HPDE6-E6E7 (cell line): ENCODE measurements around the gene ZNF787.
"Not testable (repeated sequence)": the region's sequence is repeated elsewhere in the genome, so short reads cannot be mapped to it uniquely, and the experiment has no call there.

Experiments
- DNase-seq: peaks from one replicate; pipeline ENCODE4 v3.0.0; 2011; ENCODE audit warnings: missing footprints; ENCODE audit errors: extremely low spot score

ZNF787 gene

DNA sequence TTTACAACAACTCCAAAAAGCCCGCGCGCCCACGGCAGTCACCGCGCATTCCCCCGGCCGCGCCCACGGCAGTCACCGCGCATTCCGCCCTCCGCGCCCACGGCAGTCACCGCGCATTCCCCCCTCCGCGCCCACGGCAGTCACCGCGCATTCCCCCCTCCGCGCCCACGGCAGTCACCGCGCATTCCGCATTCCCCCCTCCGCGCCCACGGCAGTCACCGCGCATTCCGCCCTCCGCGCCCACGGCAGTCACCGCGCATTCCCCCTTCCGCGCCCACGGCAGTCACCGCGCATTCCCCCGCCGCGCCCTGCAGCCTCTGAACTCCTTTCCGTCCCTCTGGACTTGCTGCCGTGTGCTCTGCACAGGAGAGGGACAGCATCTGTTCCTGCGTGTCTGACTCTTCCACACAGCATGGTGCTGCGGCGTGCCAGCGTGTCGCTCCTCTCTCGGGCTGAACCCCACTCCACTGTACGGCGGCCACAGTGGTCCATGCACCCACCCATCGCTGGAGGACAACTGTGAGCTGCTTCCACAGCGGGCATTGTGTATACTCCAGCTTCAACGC, 15.2 kb downstream of the ZNF787 start:
- not testable (repeated sequence) for DNase-seq

DNA sequence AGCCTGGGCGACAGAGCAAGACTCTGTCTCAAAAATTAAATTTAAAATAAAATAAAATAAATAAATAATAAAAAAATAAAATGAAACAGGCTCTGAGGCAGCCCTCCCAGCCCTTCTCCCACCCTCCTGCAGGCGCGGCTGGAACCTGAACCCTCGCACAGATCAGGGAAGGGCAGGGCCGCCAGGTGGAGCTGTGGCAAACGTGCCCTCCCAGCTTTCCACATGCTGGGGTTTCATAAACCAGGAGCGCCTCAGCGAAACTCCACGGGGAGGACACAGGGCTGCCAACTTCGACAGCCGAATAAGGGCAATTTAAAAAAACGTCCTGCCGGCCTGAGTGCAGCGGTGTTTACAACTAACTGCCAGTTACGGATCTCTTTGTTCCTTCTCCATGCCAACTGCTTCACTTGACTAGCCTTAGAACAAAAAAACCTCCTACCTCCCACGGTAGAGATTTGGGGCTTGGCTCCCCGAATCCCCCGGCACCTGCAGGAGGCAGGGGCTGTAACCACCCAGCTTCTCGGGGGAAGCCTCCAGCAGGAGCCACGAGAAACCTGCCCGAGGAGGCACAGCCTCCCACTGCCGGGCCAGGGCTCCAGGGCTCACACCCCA, 15.9 kb downstream of the ZNF787 start:
- DNase-seq = no peak

DNA sequence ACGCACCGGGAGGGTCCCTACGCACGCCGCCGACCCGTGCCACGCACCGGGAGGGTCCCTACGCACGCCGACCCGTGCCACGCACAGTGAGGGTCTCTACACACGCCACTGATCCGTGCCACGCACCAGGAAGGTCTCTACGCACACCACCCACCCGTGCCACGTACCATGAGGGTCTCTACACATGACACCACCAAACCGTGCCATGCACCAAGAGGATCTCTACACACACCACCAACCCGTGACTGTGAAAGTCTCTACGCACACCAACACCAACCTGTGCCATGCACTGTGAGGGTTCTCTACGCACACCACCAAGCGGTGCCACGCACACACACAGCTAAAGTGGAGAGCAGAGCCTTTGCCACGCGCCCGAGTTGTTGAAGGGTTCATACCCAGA, 16.7 kb downstream of the ZNF787 start:
- no peak for DNase-seq

DNA sequence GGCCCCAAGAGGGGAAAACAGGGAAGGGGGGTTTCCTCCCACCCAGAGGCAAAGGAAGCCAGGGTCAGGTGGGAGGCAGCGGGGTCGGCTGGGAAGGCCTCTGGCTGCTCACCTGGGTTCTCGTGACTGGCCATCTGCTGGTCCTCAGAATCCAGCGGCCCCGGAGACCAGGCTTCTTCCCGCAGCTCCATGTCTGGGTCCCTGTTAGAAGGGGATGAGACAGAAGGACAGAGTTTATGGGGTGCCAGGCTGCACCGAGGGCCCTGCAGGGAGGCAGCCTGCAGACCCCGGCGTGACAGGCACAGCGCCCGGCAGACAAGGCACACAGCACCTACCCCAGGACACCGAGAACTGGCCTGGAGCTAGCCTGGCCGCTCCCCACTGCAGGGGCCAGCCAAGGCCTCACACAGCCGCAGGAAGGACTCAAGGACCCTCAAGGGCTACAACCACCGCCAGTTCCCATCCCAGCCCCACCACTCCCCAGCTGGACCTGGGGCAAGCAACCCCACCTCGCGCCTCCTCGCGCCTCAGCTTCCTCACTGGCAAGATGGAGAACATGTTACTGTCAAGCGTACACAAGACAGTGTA, 18.0 kb downstream of the ZNF787 start:
- no peak for DNase-seq

DNA sequence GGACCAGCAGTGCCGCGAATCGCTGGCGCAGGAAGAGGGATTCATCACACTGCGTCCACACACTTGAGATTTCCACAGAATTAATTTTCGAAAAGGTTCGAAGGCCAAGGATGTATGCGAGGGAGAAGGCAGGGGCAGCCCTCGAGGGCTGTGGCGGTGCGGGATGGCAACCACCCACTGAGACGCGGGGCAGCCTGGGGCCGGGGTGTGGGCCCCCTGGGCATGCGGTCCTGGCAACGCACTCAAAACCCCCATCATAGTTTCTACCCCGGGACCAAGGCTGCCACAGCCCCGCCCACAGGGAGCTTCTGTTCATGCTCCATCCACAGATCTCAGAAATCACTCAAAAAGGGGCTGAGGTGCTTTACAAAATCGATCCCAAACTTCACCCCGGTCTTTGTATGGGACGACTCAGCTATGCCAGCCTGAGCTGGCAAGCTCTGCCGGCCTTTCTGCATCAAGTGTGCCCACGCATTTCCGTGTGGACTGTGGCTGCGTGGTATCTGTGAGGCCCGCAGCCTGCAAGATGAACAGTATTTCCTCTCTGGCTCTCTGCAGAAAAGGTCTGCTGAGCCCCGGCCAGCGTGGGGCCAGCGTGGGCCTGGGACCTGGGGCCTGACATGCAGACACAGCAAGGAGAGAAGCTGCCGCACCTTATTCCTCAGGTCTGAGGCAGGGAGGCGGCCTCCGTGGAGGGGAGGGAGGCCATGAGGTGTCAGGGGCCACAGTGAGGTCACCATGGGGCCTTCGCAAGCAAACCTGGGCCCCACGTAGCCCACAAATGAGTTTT, 19.2 kb downstream of the ZNF787 start:
- no peak for DNase-seq

DNA sequence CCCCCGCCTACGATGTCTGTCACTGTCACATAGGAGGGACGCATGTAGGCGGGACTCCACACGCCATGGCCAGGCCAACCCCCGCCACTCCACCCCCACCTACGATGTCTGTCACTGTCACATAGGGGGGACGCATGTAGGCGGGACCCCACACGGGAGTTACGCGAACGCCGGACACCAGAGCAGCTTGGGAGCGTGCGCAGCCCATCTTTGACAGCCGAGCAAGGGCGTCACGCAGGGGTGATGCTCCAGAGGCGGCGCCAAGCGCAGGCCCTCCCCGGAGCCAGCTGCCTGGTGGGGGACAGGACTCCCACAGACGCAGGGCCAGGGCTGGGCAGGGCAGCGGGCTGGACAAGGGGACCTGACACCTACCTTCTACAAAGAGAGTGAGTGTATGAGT, 20.0 kb downstream of the ZNF787 start:
- DNase-seq = no peak

DNA sequence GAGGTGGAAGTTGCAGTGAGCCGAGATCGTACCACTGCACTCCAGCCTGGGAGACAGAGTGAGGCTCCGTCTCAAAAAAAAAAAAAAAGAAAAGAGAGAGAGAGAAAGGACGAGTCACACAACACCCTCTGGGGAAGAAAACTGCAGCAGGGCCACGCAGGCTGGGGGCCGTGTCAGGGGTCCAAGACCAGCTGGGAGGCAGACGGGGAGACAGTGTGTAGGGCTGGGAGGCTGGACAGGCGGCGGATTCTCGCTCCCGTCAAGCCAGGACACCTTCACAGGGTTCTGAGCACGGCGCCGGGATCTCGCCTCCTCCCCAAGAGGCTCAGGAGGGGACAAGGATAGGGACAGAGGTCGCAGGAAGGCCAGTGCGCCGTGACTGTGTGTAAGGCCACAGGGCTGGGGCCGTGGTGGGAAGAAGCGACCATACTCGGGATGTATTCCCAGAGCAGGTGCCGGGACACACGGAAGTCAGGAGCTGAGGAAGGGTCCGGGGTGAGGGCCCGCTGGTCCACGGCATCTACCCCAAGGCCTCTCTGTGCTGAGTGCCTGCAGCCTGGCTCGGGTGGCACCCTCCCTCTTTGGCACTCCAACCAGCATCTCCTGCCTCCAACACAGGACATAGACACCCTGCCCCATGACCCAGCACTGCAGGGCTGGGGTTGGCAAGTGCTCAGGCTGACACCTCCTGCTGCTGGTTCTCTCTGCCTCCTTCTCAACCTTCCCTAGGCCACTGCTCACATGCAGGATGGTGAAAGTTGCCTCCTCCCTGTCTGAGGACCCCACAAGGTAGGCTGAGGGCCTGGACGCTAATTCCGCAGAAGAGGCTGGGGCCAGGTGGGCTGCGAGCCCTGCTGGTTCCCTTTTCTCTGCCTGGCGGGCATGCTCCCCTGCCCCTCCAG, 21.2 kb downstream of the ZNF787 start:
- DNase-seq = no peak

DNA sequence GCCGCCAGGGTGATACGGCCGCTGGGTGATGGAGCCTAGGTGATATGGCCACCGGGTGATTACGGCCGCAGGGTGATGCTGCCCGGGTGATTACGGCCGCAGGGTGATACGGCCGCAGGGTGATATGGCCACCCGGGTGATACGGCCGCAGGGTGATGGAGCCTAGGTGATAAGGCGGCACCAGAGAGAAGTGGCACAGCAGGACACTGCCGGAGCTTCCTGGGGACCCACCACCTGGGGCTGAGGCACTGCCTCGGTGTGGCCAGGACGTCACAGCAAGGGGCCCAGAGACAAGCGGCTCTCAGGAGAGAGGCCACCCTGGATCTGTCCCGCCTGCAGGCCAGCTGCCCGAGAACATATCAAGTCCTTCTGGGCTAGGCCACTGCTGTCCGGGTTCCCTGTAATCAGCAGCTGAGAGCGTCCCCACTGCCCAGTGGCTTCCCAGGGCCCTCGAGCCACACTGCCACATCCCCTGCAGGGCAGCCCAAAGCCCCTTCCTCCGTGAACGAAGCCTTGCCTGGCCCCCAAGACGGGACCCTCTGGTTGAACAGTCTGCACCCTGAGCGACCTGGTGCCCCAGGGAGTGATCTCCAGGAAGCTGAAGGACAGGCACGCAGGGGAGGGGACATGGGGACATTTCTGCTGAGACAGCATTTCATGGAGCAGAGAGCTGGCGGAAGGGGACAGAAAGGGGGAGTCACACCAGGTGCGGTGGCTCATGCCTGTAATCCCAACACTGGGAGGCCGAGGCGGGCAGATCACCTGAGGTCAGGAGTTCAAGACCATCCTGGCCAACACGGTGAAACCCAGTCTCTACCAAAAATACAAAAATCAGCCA, 22.1 kb downstream of the ZNF787 start:
- DNase-seq = no peak

DNA sequence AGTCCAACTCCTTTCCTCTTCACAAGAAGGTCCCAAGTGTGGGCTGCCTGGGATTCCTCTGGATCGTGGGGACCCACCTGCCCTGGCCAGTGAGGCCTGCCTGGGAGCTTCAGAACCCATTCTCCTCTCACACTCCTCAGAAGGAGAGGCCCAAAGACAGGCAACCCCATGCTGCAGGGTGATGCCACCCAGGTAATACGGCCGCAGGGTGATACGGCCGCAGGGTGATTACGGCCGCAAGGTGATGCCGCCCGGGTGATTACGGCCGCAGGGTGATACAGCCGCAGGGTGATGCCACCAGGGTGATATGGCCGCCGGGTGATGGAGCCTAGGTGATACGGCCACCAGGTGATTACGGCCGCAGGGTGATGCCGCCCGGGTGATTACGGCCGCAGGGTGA, 22.9 kb downstream of the ZNF787 start:
- DNase-seq = not testable (repeated sequence)

DNA sequence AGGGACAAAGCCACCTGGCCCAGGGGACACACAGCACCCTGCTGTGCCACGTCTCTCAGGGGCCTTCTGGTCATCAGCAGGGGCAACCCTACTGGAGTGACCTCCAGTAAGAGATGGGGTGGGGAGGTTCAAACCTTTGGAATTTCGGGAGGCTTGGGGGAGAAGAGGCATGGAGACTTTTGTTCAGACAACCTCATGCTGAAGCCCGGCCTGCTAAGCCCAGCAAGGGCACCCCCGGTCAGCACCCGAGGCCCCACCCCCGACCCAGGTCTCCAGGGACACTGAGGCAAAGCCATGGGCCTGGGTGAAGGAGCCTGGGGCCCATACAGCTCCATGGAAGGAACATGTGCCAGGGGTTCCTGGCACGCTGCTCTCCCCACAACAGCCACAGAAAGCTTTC, 23.3 kb downstream of the ZNF787 start:
- no peak for DNase-seq

DNA sequence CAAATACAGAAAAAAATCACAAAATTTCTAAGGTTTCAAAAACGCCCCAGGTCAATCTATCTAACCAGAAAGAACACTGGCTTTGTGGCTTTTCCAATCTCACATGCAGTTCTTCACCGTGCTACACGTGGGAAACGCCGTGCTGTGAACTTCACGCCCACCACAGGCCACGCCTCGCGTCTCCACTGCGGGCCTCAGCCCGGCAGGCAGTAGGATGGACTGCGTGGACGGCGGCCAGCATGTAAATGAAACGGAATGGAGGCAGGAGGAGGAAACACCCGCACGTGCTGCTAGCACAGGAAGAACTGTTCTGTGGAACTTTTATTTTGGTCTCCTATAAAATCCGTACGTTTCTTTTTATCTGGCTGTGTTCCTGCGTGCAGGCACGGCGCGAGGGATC, 23.8 kb downstream of the ZNF787 start:
- no peak for DNase-seq

DNA sequence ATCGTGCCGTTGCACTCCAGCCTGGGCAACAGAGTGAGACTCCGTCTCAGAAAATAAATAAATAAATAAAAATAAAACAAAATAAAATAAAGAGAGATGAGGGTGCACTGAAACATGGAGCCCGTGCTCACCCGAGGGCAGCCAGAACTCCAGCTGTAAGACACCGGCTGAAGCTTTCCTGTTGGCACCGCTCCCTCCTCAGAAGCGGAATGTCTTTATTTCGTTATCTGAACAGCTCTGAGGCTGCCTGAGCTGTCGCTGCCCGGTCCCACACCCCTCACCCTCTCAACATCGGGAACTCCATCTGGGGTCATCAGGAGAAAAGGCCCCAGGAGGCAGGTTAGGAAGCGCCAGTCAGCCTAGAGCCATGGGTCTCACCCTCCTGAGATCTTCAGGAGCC, 24.4 kb downstream of the ZNF787 start:
- DNase-seq = no peak

DNA sequence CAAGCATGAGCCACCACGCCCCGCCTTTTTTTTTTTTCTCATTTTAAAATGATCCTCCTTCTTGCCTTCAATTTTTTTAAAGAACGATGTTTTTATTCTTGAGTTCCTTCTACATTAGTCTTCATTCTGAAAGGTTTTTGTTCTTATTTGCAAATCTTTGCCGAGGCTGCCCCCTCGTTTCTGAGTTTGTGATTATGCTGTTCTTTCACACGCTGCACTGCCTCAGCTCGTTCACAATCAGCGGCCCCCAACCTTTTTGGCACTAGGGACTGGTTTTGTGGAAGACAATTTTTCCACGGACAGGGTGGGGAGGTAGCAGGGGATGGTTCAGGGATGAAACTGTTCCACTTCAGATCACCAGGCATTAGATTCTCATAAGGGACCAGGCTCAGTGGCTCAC, 26.6 kb downstream of the ZNF787 start:
- DNase-seq = no peak

DNA sequence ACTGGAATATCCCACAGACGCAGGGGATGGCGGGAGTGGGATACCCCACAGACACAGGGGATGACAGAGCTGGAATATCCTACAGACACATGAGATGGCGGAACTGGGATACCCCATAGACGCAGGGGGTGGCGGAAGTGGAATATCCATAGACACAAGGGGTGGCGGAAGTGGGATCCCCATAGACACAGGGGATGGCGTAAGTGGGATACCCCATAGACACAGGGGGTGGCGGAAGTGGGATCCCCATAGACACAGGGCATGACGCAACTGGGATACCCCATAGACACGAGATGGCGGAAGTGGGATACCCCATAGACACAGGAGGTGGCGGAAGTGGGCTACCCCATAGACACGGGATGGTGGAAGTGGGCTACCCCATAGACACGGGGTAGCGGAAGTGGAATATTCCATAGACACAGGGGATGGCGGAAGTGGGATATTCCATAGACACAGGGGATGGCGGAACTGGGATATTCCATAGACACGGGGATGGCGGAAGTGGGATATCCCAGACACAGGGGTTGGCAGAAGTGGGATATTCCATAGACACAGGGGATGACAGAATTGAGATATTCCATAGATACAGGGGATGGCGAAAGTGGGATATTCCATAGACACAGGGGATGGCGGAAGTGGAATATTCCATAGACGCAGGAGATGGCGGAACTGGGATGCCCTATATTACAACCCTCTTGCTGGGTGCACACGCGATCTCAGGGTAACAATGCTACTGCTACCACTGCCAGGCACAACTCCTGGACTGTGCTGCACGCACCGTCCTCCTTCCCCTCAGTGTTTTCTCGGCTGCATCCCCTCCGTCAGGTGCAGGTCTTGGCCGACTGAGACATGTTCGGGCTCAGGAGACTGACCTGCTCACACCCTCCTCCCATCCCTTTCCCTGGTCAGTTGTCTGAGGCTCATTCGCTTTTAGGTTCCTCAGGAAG, 28.1 kb downstream of the ZNF787 start:
- no peak for DNase-seq

DNA sequence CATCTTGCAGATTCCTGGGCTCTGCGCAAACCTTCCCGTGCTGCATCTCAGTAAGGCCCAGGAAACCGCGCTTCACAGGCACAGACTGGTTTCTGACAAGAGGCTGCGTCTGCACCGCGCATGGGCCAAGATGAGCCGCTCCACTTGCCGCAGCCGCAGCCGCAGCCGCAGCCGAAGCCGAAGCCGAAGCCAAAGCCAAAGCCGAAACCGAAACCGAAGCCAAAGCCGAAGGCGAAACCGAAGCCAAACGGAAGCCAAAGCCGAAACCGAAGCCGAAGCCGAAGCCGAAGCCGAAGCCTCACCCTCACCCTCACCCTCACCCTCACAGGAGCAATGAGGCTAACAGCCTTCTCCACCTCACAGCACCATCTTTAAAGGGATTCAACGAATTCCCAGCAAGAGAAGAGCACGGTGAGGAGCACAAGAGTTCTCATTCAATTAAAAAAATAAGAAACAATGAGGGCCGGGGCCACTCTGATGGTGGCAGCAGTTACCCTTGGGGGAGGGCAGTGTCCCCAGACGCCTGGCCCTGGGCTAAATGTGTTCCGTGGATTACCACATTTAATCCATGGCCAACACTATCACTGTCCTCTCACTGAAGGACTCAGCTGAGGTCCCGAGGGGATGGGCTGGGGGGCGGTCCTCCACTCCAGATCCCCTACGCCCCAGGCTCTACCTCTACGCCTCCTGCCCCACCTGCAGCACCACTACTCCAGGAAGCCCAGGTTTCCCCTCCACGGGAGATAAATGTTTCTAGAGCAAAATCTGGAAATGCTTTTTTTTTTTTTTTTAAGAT, 29.1 kb downstream of the ZNF787 start:
- no peak for DNase-seq

DNA sequence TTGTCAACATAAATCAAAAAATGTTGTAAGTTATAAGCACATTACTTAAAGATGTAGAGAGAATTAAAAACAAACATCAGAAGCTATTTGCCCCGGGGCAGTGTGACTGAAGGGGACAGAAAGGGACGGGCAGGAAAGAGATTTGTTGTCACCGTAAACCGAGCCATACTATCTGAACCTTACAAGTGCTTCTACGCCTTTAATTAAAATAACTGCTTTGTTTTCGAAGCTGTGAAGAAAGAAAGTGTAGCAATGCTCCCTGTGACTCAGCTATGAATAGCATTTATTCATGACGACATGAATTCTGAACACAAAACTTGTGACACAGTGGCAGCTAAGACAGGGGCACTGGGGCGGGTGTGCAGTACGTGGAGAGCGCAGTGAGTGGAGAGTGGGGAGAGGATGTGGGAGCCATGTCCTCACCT, 30.0 kb downstream of the ZNF787 start:
- no peak for DNase-seq

DNA sequence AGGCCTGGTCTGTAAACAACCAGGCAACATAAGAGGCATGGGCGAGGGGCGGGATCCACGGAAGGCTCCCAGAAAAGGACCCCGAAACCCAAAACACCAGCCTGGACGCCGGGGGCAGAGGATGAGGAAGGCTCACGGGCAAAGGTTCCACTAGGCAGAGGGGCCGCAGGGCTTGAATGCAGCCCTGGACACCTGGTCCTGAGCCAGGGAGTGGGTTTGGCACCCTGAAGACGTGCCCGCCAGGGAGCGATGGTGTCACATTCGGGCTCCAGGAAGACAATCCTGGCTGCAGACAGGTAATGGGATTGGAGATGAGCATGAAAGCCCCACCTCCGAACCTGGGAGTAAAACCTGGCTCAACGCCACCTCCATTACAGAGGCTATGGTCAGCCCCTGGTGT, 31.8 kb downstream of the ZNF787 start:
- DNase-seq = no peak

DNA sequence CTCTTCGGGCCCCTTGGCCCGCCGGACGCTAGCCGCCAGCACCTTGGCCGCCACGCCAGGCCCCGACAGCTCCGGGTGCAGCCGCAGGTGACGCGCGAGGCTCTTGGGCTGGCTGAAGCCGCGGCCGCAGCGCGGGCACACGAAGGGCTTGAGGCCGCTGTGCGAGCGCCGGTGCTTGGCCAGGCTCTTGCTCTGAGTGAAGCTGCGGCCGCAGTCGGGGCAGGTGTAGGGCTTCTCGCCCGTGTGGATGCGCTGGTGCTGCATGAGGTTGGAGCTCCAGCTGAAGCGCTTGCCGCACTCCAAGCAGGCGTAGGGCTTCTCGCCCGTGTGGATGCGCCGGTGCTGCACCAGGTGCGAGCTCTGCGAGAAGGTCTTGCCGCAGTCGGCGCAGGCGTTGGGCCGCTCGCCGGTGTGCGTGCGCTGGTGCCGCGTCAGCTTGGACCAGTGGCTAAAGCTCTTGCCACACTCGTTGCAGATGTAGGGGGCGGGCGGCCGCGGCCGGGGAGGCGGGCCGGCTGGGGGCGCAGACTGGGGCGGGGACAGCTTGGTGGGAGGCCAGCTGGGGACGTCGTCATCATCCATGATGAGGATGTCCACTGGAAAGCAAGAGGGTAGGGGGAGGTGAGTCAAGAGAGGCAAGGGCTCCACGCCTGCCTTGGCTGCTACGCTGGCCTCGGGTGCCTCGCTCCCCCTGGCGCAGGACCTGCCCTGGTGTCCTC, 32.4 kb downstream of the ZNF787 start:
- no peak for DNase-seq
